HG02943 (cell line): ENCODE results near the gene SEC61A2.
"Not testable (repeated sequence)": the region's sequence is repeated elsewhere in the genome, so short reads cannot be mapped to it uniquely, and the experiment has no call there.

Experiments used
- ATAC-seq: cut with Tn5 transposase; IDR thresholded peaks from one replicate; pipeline ENCODE4 v1.9.1; 2021; ENCODE audit warnings: mild to moderate bottlenecking, low read depth, moderate library complexity; ENCODE audit not compliant: unreplicated experiment

The SEC61A2 gene

GRCh38 chr10:12158111-12158510 is 28.6 kb downstream of the SEC61A2 start:
- ATAC-seq = no peak

GRCh38 chr10:12160664-12161063 is 31.2 kb downstream of the SEC61A2 start:
- ATAC-seq = no peak

DNA sequence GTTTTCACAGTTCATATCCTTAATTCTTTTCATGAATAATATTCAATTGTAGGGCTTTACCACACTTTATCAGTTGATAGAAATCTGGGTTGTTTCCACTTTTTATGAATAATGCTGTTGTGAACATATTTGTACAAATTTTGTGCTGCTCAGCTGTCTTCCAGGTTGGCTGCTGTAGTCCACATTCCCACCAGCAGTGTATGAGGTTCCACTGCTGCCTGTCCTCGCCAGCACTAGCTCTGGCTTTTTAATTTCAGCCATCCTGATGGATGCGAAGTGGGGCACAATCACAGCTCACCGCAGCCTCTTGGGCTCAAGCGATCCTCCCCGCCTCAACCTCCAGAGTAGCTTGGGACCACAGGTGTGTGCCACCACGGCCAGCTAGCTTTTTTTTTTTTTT is 33.5 kb downstream of the SEC61A2 start:
- ATAC-seq = no peak

GRCh38 chr10:12164085-12164484 is 34.6 kb downstream of the SEC61A2 start:
- no peak for ATAC-seq

DNA sequence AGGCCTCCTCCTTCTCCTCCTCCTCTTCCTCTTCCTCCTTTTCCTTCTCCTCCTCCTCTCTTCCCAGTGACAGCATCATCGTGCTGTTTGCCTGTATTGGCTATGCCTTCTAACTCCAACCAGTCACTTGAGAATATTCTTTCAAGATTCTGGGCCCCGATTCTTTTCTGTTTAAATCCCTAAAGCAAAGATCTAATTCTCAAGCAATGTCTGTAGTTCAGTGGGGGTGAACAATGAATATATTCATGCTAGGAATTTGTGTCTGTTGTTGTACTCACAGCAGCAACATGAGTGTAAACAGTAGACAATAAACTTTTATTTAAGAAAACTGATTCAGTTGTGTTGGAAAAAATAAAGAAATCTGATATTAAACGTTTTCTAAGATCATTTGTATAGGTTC is 35.6 kb downstream of the SEC61A2 start:
- no peak for ATAC-seq

DNA sequence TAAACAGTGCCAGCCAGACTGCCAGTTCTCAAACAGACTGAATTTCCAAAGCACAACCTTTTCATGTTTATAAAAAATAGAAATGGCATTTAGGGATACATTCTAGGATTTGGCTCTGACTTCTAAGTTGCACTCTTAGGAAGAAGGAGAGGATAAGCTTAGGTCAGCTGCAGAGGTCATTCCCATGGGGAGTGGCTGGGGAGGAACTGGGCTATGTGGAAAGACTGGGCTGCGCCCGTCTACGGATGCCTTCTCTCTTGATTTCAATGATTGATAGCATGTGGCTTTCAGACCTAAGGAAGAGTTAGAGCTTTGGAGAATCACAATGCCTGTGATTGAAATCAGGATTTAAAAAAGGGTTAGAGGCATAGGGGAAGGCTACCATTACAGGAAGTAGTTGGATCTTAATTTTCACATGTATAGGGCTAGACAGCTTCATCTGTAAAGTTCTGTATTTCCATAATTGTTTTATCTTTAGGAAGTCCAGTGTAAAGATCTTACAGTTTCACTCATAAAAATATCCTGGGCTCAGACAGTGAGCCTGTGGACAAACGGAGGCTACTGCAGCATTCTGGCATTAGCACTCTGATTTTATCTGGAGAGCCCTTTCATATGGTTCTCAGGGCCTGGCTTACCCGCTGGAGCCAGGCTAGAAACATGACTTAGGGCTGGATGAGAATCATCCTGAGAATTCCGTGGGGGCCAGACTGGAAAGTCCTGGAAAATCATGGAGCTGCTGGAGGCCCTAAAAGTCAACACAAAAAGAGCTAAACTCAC is 36.7 kb downstream of the SEC61A2 start:
- ATAC-seq = no peak

DNA sequence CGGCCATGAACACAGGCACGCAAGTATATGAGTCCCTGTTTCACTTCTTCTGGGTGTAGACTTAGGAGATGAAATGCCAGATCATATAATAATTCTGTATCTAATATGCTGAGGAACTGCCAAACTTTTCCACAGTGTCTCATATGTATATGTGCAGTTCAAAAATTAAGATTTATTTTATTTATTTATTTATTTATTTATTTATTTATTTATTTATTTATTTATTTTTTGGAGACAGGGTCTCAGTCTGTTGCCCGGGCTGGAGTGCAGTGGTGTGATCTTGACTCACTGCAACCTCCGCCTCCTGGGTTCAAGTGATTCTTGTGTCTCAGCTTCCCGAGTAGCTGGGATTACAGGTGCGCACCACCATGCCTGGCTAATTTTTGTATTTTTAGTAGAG is 42.0 kb downstream of the SEC61A2 start:
- ATAC-seq = not testable (repeated sequence)

GRCh38 chr10:12177642-12178041 is 48.2 kb downstream of the SEC61A2 start:
- no peak for ATAC-seq

GRCh38 chr10:12179606-12180170 is 50.2 kb downstream of the SEC61A2 start:
- ATAC-seq = no peak

GRCh38 chr10:12180221-12180974 is 50.9 kb downstream of the SEC61A2 start:
- no peak for ATAC-seq

DNA sequence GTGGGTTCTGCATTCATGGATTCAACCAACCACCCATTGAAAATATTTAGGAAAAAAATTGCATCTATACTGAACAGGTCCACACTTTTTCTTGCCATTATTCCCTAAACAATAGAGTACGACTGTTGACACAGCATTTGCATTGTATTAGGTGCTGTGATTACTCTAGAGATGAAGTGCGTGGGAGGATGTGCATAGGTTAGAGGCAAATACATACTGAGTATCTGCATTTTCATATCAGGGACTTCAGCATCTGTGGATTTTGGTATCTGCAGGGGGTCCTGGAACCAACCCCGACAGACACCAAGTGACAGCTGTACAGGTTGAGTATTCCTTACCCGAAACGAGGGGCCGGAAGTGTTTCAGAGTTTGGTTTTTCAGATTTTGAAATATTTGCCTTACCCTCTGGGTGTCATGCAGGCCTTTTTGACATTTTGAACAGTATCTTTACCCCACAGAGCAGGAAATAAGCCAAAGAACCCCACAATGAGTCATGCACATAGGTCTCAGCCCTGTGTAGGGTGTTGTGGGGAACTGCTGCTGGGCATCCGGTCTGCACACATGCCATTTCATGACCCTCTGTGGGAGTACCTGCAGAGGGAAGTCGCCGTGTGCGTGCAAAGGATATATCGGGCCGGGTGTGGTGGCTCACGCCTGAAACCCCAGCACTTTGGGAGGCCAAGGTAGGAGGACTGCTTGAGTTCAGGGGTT is 51.7 kb downstream of the SEC61A2 start:
- no peak for ATAC-seq

- no peak for ATAC-seq
These were observed 54.7 kb downstream of the SEC61A2 start for GRCh38 chr10:12184165-12184564.

DNA sequence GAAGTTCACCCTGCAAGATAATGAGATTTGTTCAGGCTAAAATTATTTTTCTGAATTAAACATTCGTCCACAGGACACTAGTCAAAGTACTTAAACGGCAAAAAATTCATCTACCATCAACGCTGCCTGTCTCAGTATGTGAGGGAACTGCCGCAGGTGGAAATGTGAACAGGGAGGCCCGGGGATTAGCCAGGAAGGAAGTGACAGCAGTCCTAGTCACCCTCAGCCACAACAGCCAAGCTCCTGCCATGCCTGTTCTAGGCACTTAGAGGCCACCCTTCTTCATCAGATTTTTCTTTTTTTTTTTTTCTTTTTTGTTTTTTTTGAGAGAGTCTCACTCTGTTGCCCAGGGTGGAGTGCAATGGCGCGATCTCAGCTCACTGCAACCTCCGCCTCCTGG is 56.8 kb downstream of the SEC61A2 start:
- no peak for ATAC-seq

GRCh38 chr10:12187321-12187905 is 57.9 kb downstream of the SEC61A2 start:
- no peak for ATAC-seq

GRCh38 chr10:12188656-12189055 is 59.2 kb downstream of the SEC61A2 start:
- no peak for ATAC-seq

DNA sequence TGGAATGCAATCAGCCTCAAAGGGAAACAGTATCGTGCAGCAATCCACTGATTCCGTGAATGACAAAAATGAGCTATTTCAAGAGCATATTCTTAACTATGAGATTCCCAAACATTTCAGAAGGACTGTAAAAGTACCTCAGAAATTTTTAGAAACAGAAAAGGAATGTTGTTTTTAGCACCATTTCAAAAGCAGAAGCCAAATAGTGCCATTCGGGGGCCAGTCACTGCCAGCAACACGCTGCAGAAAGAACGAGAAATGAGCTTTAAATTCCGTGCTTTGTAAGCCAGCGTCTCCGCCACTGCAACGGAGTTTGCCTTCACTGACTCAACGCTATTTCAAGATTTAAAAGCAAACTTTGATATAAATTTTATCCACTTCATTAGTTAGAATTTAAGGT is 59.9 kb downstream of the SEC61A2 start:
- ATAC-seq = no peak

GRCh38 chr10:12191715-12192114 is 62.2 kb downstream of the SEC61A2 start:
- no peak for ATAC-seq

DNA sequence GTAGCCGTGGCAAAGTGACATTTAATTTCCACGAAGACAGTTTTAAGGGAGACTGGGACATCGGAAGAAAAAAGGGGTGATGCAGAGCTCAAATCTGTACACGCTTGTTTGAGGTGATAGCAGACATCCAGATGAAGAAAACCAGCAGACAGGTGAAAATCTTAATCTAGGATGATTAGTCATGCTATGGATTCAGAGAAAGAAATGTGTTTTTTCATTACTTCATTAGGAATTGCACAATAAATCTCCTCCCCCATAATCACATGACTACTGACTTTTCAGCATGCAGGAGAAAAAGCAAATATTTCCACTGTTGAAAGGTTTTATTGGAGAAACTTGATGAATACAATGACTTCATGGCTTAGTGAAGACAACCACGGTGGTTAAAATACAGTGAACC is 63.7 kb downstream of the SEC61A2 start:
- no peak for ATAC-seq

DNA sequence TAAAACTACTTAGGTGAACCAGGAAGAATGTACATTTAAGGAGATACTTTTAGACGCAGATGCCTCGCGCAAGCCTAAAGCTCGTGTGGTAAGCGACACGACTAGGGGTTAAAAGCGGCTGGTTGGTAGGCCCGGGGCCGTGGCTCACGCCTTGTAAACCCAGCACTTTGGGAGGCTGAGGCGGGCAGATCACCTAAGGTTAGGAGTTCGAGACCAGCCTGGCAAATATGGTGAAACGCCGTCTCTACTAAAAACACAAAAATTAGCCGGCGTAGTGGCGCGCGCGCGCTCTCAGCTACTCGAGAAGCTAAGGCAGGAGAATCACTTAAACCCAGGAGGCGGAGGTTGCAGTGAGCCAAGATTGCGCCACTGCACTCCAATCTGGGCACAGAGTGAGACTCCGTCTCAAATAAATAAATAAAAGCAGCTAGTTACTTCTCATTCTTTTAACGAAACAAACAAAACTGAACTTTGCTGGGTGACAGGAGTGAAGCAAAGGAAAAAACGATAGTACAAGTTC is 65.3 kb downstream of the SEC61A2 start:
- no peak for ATAC-seq

DNA sequence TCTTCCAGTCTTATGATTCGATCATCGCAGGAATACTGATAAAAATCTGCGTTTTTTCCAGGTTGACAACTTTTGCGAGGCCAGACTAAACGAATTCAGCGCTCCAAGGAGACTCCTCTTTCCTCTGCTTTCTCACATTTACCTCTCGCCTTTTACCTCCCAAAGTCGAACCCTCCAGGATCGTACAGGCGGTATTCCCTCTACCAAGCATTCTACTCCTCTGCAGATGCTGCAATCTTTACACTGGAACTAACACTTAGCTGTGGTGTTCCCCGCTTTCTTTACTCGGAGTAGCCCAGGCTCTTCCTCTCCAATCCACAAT is 65.8 kb downstream of the SEC61A2 start:
- ATAC-seq = peak; percentile 9
